Immature natural killer cell (primary cell): ENCODE data around the gene TMTC2. TPM values are rescaled to one million over a fixed set of nuclear protein-coding genes. Genes with fewer than 3 reads are reported as not detected.

Experiments
- DNase-seq, 3 donors: peaks; one replicate each; pipeline ENCODE4 v3.0.0; 2022; ENCODE audit warnings: mixed read lengths in 1 of 3
- H3K27ac Mint-ChIP-seq, 6 donors: one replicate each; pipeline ENCODE4 v1.8.0; 2020; ENCODE audit warnings: mixed read lengths in 6 of 6, mild to moderate bottlenecking in 5 of 6, inconsistent platforms in 4 of 6, moderate library complexity in 3 of 6
- H3K27me3 Mint-ChIP-seq, 3 donors: one replicate each; pipeline ENCODE4 v1.8.0; 2020 to 2021; ENCODE audit warnings: low read depth in 3 of 3, mild to moderate bottlenecking in 3 of 3, mixed read lengths in 3 of 3, moderate library complexity in 3 of 3, inconsistent platforms in 1 of 3
- H3K36me3 Mint-ChIP-seq, 3 donors: one replicate each; pipeline ENCODE4 v1.8.0; 2020; ENCODE audit warnings: mixed read lengths in 3 of 3, inconsistent platforms in 2 of 3, mild to moderate bottlenecking in 2 of 3
- H3K4me1 Mint-ChIP-seq, 2 donors: one replicate each; pipeline ENCODE4 v1.8.0; 2020; ENCODE audit warnings: inconsistent platforms in 2 of 2, mild to moderate bottlenecking in 2 of 2, mixed read lengths in 2 of 2, moderate library complexity in 1 of 2
- H3K4me3 Mint-ChIP-seq, 5 donors: one replicate each; pipeline ENCODE4 v1.8.0; 2020; ENCODE audit warnings: mild to moderate bottlenecking in 5 of 5, mixed read lengths in 5 of 5, inconsistent platforms in 3 of 5, moderate library complexity in 3 of 5
- H3K9me3 Mint-ChIP-seq, 6 donors: one replicate each; pipeline ENCODE4 v1.8.0; 2020; ENCODE audit warnings: mild to moderate bottlenecking in 6 of 6, mixed read lengths in 6 of 6, inconsistent platforms in 4 of 6, moderate library complexity in 3 of 6
- polyA plus RNA-seq, 3 donors: library from polyadenylated mRNA; unstranded; fragments of 300-500 nt; fragmentation: Illumina TruSeq; gene quantifications; one replicate each; pipeline ENCODE4 v1.2.3, GENCODE V29; 2021

TMTC2 gene
- polyA plus RNA-seq, 3 donors from 2014 or later = not detected

- H3K4me1 Mint-ChIP-seq = no peaks in the 10 kb centered on the region
- no peak overlapping the region for H3K27ac Mint-ChIP-seq
- peaks cover 0 to 2% (median 0%) of the 10 kb centered on the region in 3 donors for H3K27me3 Mint-ChIP-seq
- H3K36me3 Mint-ChIP-seq = no peaks in the 10 kb centered on the region
- H3K4me3 Mint-ChIP-seq = no peak overlapping the region
- H3K9me3 Mint-ChIP-seq = peaks cover 0 to 16% (median 7%) of the 10 kb centered on the region in 6 donors
- DNase-seq = no peak
Observed at GRCh38 chr12:82931349-82932116, 244.8 kb downstream of the TMTC2 start.

- Mint-ChIP-seq H3K27me3 (peaks cover 0 to 4% (median 0%) of the 10 kb centered on the region in 3 donors), H3K36me3 (peaks cover 0 to 3% (median 0%) of the 10 kb centered on the region in 3 donors), H3K9me3 (peaks cover 6 to 22% (median 10%) of the 10 kb centered on the region in 6 donors), H3K27ac (no peak overlapping the region), H3K4me1 (no peaks in the 10 kb centered on the region), H3K4me3 (no peak overlapping the region)
- no peak for DNase-seq
Observed at GRCh38 chr12:82937151-82937550, 250.4 kb downstream of the TMTC2 start.

- Mint-ChIP-seq H3K4me1 (no peaks in the 10 kb centered on the region), H3K27me3 (peaks cover 0 to 4% (median 0%) of the 10 kb centered on the region in 3 donors), H3K27ac (no peak overlapping the region), H3K36me3 (peaks cover 0 to 6% (median 0%) of the 10 kb centered on the region in 3 donors), H3K9me3 (peaks cover 4 to 40% (median 10%) of the 10 kb centered on the region in 6 donors), H3K4me3 (no peak overlapping the region)
- DNase-seq = no peak
Observed at GRCh38 chr12:82942521-82942920, 255.8 kb downstream of the TMTC2 start.

GRCh38 chr12:82942991-82943401 lies 256.3 kb downstream of the TMTC2 start:
- peaks cover 0 to 3% (median 0%) of the 10 kb centered on the region in 3 donors for H3K27me3 Mint-ChIP-seq
- no peak overlapping the region for H3K27ac Mint-ChIP-seq
- H3K36me3 Mint-ChIP-seq = peaks cover 0 to 6% (median 0%) of the 10 kb centered on the region in 3 donors
- peaks cover 4 to 44% (median 12%) of the 10 kb centered on the region in 6 donors for H3K9me3 Mint-ChIP-seq
- no peak for DNase-seq
- H3K4me3 Mint-ChIP-seq = no peak overlapping the region
- H3K4me1 Mint-ChIP-seq = no peaks in the 10 kb centered on the region

GRCh38 chr12:82948491-82948890 lies 261.8 kb downstream of the TMTC2 start:
- DNase-seq = no peak
- Mint-ChIP-seq H3K4me1 (no peaks in the 10 kb centered on the region), H3K36me3 (peaks cover 0 to 3% (median 0%) of the 10 kb centered on the region in 3 donors), H3K9me3 (peaks cover 3 to 32% (median 11%) of the 10 kb centered on the region in 6 donors), H3K27ac (no peak overlapping the region), H3K4me3 (no peak overlapping the region), H3K27me3 (peaks cover 0 to 3% (median 0%) of the 10 kb centered on the region in 3 donors)

- peaks cover 0 to 3% (median 0%) of the 10 kb centered on the region in 3 donors for H3K27me3 Mint-ChIP-seq
- no peak overlapping the region for H3K27ac Mint-ChIP-seq
- H3K4me1 Mint-ChIP-seq = no peaks in the 10 kb centered on the region
- DNase-seq = no peak
- H3K36me3 Mint-ChIP-seq = no peaks in the 10 kb centered on the region
- peaks cover 8 to 32% (median 10%) of the 10 kb centered on the region in 6 donors for H3K9me3 Mint-ChIP-seq
- no peak overlapping the region for H3K4me3 Mint-ChIP-seq
Observed at GRCh38 chr12:82950356-82950755, 263.6 kb downstream of the TMTC2 start.

GRCh38 chr12:82952946-82953345 lies 266.2 kb downstream of the TMTC2 start:
- Mint-ChIP-seq H3K4me3 (no peak overlapping the region), H3K36me3 (no peaks in the 10 kb centered on the region), H3K4me1 (no peaks in the 10 kb centered on the region), H3K9me3 (peaks cover 5 to 45% (median 22%) of the 10 kb centered on the region in 6 donors), H3K27me3 (peaks cover 0 to 5% (median 2%) of the 10 kb centered on the region in 3 donors), H3K27ac (no peak overlapping the region)
- DNase-seq = no peak

GRCh38 chr12:82953397-82953796 lies 266.7 kb downstream of the TMTC2 start:
- Mint-ChIP-seq H3K4me3 (no peak overlapping the region), H3K36me3 (no peaks in the 10 kb centered on the region), H3K27me3 (peaks cover 0 to 5% (median 2%) of the 10 kb centered on the region in 3 donors), H3K4me1 (no peaks in the 10 kb centered on the region), H3K9me3 (peaks cover 4 to 45% (median 22%) of the 10 kb centered on the region in 6 donors), H3K27ac (no peak overlapping the region)
- no peak for DNase-seq

GRCh38 chr12:82954064-82954463 lies 267.4 kb downstream of the TMTC2 start:
- Mint-ChIP-seq H3K27me3 (peaks cover 0 to 2% (median 2%) of the 10 kb centered on the region in 3 donors), H3K4me1 (no peaks in the 10 kb centered on the region), H3K27ac (no peak overlapping the region), H3K4me3 (no peak overlapping the region), H3K36me3 (no peaks in the 10 kb centered on the region), H3K9me3 (peaks cover 4 to 45% (median 17%) of the 10 kb centered on the region in 6 donors)
- DNase-seq = no peak

- no peak overlapping the region for H3K4me3 Mint-ChIP-seq
- H3K27ac Mint-ChIP-seq = no peak overlapping the region
- H3K4me1 Mint-ChIP-seq = no peaks in the 10 kb centered on the region
- no peak for DNase-seq
- no peaks in the 10 kb centered on the region for H3K36me3 Mint-ChIP-seq
- H3K9me3 Mint-ChIP-seq = peaks cover 6 to 48% (median 17%) of the 10 kb centered on the region in 6 donors
- peaks cover 0 to 2% (median 2%) of the 10 kb centered on the region in 3 donors for H3K27me3 Mint-ChIP-seq
Observed at GRCh38 chr12:82954572-82954971, 267.9 kb downstream of the TMTC2 start.

GRCh38 chr12:82955043-82955442 lies 268.3 kb downstream of the TMTC2 start:
- no peak for DNase-seq
- Mint-ChIP-seq H3K9me3 (peaks cover 9 to 48% (median 17%) of the 10 kb centered on the region in 6 donors), H3K4me1 (no peaks in the 10 kb centered on the region), H3K4me3 (no peak overlapping the region), H3K27me3 (peaks cover 0 to 2% (median 2%) of the 10 kb centered on the region in 3 donors), H3K27ac (no peak overlapping the region), H3K36me3 (no peaks in the 10 kb centered on the region)

- Mint-ChIP-seq H3K9me3 (peaks cover 11 to 58% (median 20%) of the 10 kb centered on the region in 6 donors), H3K27me3 (peaks cover 0 to 3% (median 2%) of the 10 kb centered on the region in 3 donors), H3K27ac (no peak overlapping the region)
Observed at GRCh38 chr12:82958966-82959365, 272.3 kb downstream of the TMTC2 start.

GRCh38 chr12:82959821-82960220 lies 273.1 kb downstream of the TMTC2 start:
- DNase-seq = no peak
- Mint-ChIP-seq H3K27me3 (peaks cover 0 to 3% (median 2%) of the 10 kb centered on the region in 3 donors), H3K36me3 (no peaks in the 10 kb centered on the region), H3K27ac (no peak overlapping the region), H3K4me1 (no peaks in the 10 kb centered on the region), H3K9me3 (peaks cover 11 to 57% (median 20%) of the 10 kb centered on the region in 6 donors), H3K4me3 (no peak overlapping the region)

More at GRCh38 chr12:82958966-82959365, 272.3 kb downstream of the TMTC2 start:
- no peak for DNase-seq
- no peaks in the 10 kb centered on the region for H3K4me1 Mint-ChIP-seq
- no peaks in the 10 kb centered on the region for H3K36me3 Mint-ChIP-seq
- no peak overlapping the region for H3K4me3 Mint-ChIP-seq

- Mint-ChIP-seq H3K9me3 (peaks cover 6 to 56% (median 12%) of the 10 kb centered on the region in 6 donors), H3K4me3 (no peak overlapping the region), H3K36me3 (peaks cover 0 to 3% (median 0%) of the 10 kb centered on the region in 3 donors), H3K27me3 (peaks cover 0 to 3% (median 2%) of the 10 kb centered on the region in 3 donors), H3K27ac (no peak overlapping the region), H3K4me1 (no peaks in the 10 kb centered on the region)
- no peak for DNase-seq
Observed at GRCh38 chr12:82961835-82962234, 275.1 kb downstream of the TMTC2 start.
